Ovary (tissue), 3 donors: Measurements from ENCODE around the gene GPC1.

Experiments used
- POLR2A ChIP-seq: fragments of 450-650 bp; IDR thresholded peaks from one replicate; pipeline ENCODE4 v1.6.1; 2017; ENCODE audit warnings: antibody characterized with exemption, mild to moderate bottlenecking, moderate library complexity
- TF ChIP-seq, protein P1 (sequence below), 3 donors: fragments of 450-650 bp in 2 of 3; fragments of 200-600 bp in 1 of 3; IDR thresholded peaks; one replicate each; pipeline versions ENCODE4 v1.5.1 to v1.8.0; 2016 to 2022; ENCODE audit warnings: antibody characterized with exemption in 3 of 3, mild to moderate bottlenecking in 1 of 3
- donor health status: DM: no; HTN: no; CAD: no.

DNA sequence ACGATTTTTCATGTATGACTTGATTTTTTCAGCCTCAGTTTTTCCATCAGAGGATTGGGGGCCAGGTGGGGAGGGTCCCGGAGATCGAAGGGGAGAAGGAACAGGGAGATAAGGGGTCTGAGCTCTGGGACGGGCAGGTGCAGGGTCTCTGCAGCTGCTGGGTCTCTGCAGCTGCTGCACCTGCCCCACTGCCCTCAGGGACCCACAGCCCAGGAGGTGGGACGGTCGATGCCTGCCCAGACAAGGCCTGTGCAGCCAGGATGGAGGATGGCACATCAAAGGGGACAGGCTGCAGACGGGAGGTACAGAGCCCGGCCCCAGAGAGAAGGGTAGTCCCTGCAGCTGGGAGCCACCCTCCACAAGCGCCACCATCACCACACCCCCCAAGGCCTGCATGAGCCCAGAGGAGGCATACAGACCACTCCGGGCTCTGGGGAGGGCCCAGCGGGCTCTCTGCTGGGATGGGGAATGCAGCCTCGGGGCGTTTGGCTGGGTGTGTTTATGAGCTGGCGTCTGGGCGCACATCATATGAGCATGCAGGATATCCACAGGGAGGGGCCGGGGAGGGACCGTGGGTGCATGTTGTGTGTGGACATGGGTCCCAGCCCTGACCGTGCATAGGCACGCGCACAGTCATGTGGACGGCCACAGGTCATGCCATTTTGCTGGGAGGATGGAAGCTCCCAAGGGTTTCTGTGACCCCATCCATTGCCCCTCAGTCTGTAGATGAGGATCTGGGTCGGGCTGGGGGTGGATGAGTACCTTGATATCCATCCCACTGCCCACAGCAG lies 34.9 kb upstream of the GPC1 start:
- TF ChIP-seq, protein P1, sequence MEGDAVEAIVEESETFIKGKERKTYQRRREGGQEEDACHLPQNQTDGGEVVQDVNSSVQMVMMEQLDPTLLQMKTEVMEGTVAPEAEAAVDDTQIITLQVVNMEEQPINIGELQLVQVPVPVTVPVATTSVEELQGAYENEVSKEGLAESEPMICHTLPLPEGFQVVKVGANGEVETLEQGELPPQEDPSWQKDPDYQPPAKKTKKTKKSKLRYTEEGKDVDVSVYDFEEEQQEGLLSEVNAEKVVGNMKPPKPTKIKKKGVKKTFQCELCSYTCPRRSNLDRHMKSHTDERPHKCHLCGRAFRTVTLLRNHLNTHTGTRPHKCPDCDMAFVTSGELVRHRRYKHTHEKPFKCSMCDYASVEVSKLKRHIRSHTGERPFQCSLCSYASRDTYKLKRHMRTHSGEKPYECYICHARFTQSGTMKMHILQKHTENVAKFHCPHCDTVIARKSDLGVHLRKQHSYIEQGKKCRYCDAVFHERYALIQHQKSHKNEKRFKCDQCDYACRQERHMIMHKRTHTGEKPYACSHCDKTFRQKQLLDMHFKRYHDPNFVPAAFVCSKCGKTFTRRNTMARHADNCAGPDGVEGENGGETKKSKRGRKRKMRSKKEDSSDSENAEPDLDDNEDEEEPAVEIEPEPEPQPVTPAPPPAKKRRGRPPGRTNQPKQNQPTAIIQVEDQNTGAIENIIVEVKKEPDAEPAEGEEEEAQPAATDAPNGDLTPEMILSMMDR (IDR thresholded peaks at IDR 0.05) = no peak
- no peak for TF ChIP-seq POLR2A
